ENCODE data around the gene HELZ. TPM values are rescaled to one million over a fixed set of nuclear protein-coding genes. Genes with fewer than 3 reads are reported as not detected.

HELZ gene
- polyA plus RNA-seq, 1 donor = 25.7 TPM

GRCh38 chr17:67246653-67247415 lies 1.8 kb upstream of the HELZ start:
- peaks cover 1% of the 10 kb centered on the region for H3K36me3 ChIP-seq (ENCODE audit: control insufficient read depth, insufficient read depth, low read length)
- peak; percentile 86 to 93 for DNase-seq
- H3K27ac ChIP-seq (ENCODE audit: low read length) = peak overlapping the region; percentile 97
- H3K27me3 ChIP-seq (ENCODE audit: control insufficient read depth, insufficient read depth, low read length) = no peaks in the 10 kb centered on the region
- H3K9me3 ChIP-seq (ENCODE audit: control insufficient read depth, low read depth, low read length) = no peaks in the 10 kb centered on the region
- no CpG with 5 or more reads among the region's 17 CpGs for WGBS (ENCODE audit: insufficient coverage, low lambda C conversion rate)
- H3K4me1 ChIP-seq (ENCODE audit: control insufficient read depth, insufficient read depth, low read length) = peaks cover 16% of the 10 kb centered on the region
- peak overlapping the region; percentile 99 for H3K4me3 ChIP-seq (ENCODE audit: low read length)

- H3K36me3 ChIP-seq (ENCODE audit: control insufficient read depth, insufficient read depth, low read length) = peaks cover 4% of the 10 kb centered on the region
- H3K27ac ChIP-seq (ENCODE audit: low read length) = peak overlapping the region; percentile 97
- H3K27me3 ChIP-seq (ENCODE audit: control insufficient read depth, insufficient read depth, low read length) = no peaks in the 10 kb centered on the region
- WGBS (ENCODE audit: insufficient coverage, low lambda C conversion rate) = no CpG with 5 or more reads among the region's 8 CpGs
- no peak for DNase-seq
- H3K9me3 ChIP-seq (ENCODE audit: control insufficient read depth, low read depth, low read length) = no peaks in the 10 kb centered on the region
- peak overlapping the region; percentile 99 for H3K4me3 ChIP-seq (ENCODE audit: low read length)
- H3K4me1 ChIP-seq (ENCODE audit: control insufficient read depth, insufficient read depth, low read length) = peaks cover 16% of the 10 kb centered on the region
These were observed 1.3 kb upstream of the HELZ start for GRCh38 chr17:67246403-67246652.

- Histone ChIP-seq H3K27me3 (ENCODE audit: control insufficient read depth, insufficient read depth, low read length) (no peaks in the 10 kb centered on the region), H3K27ac (ENCODE audit: low read length) (peak overlapping the region; percentile 97), H3K36me3 (ENCODE audit: control insufficient read depth, insufficient read depth, low read length) (peaks cover 6% of the 10 kb centered on the region), H3K4me3 (ENCODE audit: low read length) (peak overlapping the region; percentile 99), H3K9me3 (ENCODE audit: control insufficient read depth, low read depth, low read length) (no peaks in the 10 kb centered on the region), H3K4me1 (ENCODE audit: control insufficient read depth, insufficient read depth, low read length) (peaks cover 16% of the 10 kb centered on the region)
- 0% methylated on average over 1 of the region's 75 CpGs for WGBS (ENCODE audit: insufficient coverage, low lambda C conversion rate)
- DNase-seq = peak; percentile 54 to 72
These were observed 852 bp upstream of the HELZ start for GRCh38 chr17:67245694-67246402.

GRCh38 chr17:67244431-67245072 lies 444 bp downstream of the HELZ start:
- Histone ChIP-seq H3K27ac (ENCODE audit: low read length) (peak overlapping the region; percentile 96), H3K4me1 (ENCODE audit: control insufficient read depth, insufficient read depth, low read length) (peaks cover 21% of the 10 kb centered on the region), H3K4me3 (ENCODE audit: low read length) (peak overlapping the region; percentile 99), H3K27me3 (ENCODE audit: control insufficient read depth, insufficient read depth, low read length) (no peaks in the 10 kb centered on the region), H3K36me3 (ENCODE audit: control insufficient read depth, insufficient read depth, low read length) (peaks cover 6% of the 10 kb centered on the region), H3K9me3 (ENCODE audit: control insufficient read depth, low read depth, low read length) (no peaks in the 10 kb centered on the region)
- WGBS (ENCODE audit: insufficient coverage, low lambda C conversion rate) = no CpG with 5 or more reads among the region's 47 CpGs
- peak in 1 of 2 donors; percentile 54 for DNase-seq

- Histone ChIP-seq H3K4me1 (ENCODE audit: control insufficient read depth, insufficient read depth, low read length) (peaks cover 23% of the 10 kb centered on the region), H3K9me3 (ENCODE audit: control insufficient read depth, low read depth, low read length) (no peaks in the 10 kb centered on the region), H3K27ac (ENCODE audit: low read length) (peak overlapping the region; percentile 96), H3K36me3 (ENCODE audit: control insufficient read depth, insufficient read depth, low read length) (peaks cover 9% of the 10 kb centered on the region), H3K27me3 (ENCODE audit: control insufficient read depth, insufficient read depth, low read length) (no peaks in the 10 kb centered on the region), H3K4me3 (ENCODE audit: low read length) (peak overlapping the region; percentile 99)
- WGBS (ENCODE audit: insufficient coverage, low lambda C conversion rate) = no CpG with 5 or more reads among the region's 5 CpGs
- no peak for DNase-seq
These were observed 1.7 kb downstream of the HELZ start for GRCh38 chr17:67243284-67243683.

- H3K27me3 ChIP-seq (ENCODE audit: control insufficient read depth, insufficient read depth, low read length) = no peaks in the 10 kb centered on the region
- DNase-seq = no peak
- no peak overlapping the region for H3K4me3 ChIP-seq (ENCODE audit: low read length)
- peaks cover 20% of the 10 kb centered on the region for H3K36me3 ChIP-seq (ENCODE audit: control insufficient read depth, insufficient read depth, low read length)
- H3K27ac ChIP-seq (ENCODE audit: low read length) = no peak overlapping the region
- no peaks in the 10 kb centered on the region for H3K9me3 ChIP-seq (ENCODE audit: control insufficient read depth, low read depth, low read length)
- WGBS (ENCODE audit: insufficient coverage, low lambda C conversion rate) = no CpG with 5 or more reads among the region's 7 CpGs
- H3K4me1 ChIP-seq (ENCODE audit: control insufficient read depth, insufficient read depth, low read length) = peaks cover 19% of the 10 kb centered on the region
These were observed 3.2 kb downstream of the HELZ start for GRCh38 chr17:67241719-67242341.

GRCh38 chr17:67239597-67239996 lies 5.4 kb downstream of the HELZ start:
- Histone ChIP-seq H3K4me3 (ENCODE audit: low read length) (no peak overlapping the region), H3K36me3 (ENCODE audit: control insufficient read depth, insufficient read depth, low read length) (peaks cover 32% of the 10 kb centered on the region), H3K9me3 (ENCODE audit: control insufficient read depth, low read depth, low read length) (no peaks in the 10 kb centered on the region), H3K27ac (ENCODE audit: low read length) (peak overlapping the region; percentile 66), H3K4me1 (ENCODE audit: control insufficient read depth, insufficient read depth, low read length) (peaks cover 14% of the 10 kb centered on the region), H3K27me3 (ENCODE audit: control insufficient read depth, insufficient read depth, low read length) (no peaks in the 10 kb centered on the region)
- peak; percentile 71 to 79 for DNase-seq
- no CpG with 5 or more reads among the region's 3 CpGs for WGBS (ENCODE audit: insufficient coverage, low lambda C conversion rate)

- no CpG with 5 or more reads among the region's 5 CpGs for WGBS (ENCODE audit: insufficient coverage, low lambda C conversion rate)
- H3K9me3 ChIP-seq (ENCODE audit: control insufficient read depth, low read depth, low read length) = no peaks in the 10 kb centered on the region
- DNase-seq = peak; percentile 33 to 73
- peaks cover 36% of the 10 kb centered on the region for H3K36me3 ChIP-seq (ENCODE audit: control insufficient read depth, insufficient read depth, low read length)
- peak overlapping the region; percentile 66 for H3K27ac ChIP-seq (ENCODE audit: low read length)
- peaks cover 14% of the 10 kb centered on the region for H3K4me1 ChIP-seq (ENCODE audit: control insufficient read depth, insufficient read depth, low read length)
- H3K4me3 ChIP-seq (ENCODE audit: low read length) = no peak overlapping the region
- no peaks in the 10 kb centered on the region for H3K27me3 ChIP-seq (ENCODE audit: control insufficient read depth, insufficient read depth, low read length)
These were observed 6.0 kb downstream of the HELZ start for GRCh38 chr17:67238991-67239390.

- H3K27ac ChIP-seq (ENCODE audit: low read length) = no peak overlapping the region
- H3K27me3 ChIP-seq (ENCODE audit: control insufficient read depth, insufficient read depth, low read length) = no peaks in the 10 kb centered on the region
- peaks cover 2% of the 10 kb centered on the region for H3K4me1 ChIP-seq (ENCODE audit: control insufficient read depth, insufficient read depth, low read length)
- no peak overlapping the region for H3K4me3 ChIP-seq (ENCODE audit: low read length)
- no peaks in the 10 kb centered on the region for H3K9me3 ChIP-seq (ENCODE audit: control insufficient read depth, low read depth, low read length)
- no CpG with 5 or more reads among the region's 2 CpGs for WGBS (ENCODE audit: insufficient coverage, low lambda C conversion rate)
- no peak for DNase-seq
- peaks cover 39% of the 10 kb centered on the region for H3K36me3 ChIP-seq (ENCODE audit: control insufficient read depth, insufficient read depth, low read length)
These were observed 12.6 kb downstream of the HELZ start for GRCh38 chr17:67232441-67232840.

Measured in large intestine (tissue), 3 donors.